ENCODE measurements around the gene HCST.
"Not testable (repeated sequence)": the region's sequence is repeated elsewhere in the genome, so short reads cannot be mapped to it uniquely, and the experiment has no call there.

Gene HCST

GRCh38 chr19:35908010-35908441, 5.7 kb downstream of the HCST start, which contains the start of gene TYROBP:
Gene TYROBP, minus strand, starts transcription at chr19:35908295. Its CDS starts 67 bp downstream, at chr19:35908228.
- H3K4me1 ChIP-seq (ENCODE audit: control insufficient read depth in 1 of 2, insufficient read depth in 2 of 2, low read length in 2 of 2), result peaks cover 0 to 15% of the 10 kb centered on the region in 2 donors
- no peaks in the 10 kb centered on the region for H3K27me3 ChIP-seq (ENCODE audit: low read depth, low read length)
- H3K27ac ChIP-seq (ENCODE audit: low read length), result peak within 1 kb of the TSS; percentile 77
- no peaks in the 10 kb centered on the region for H3K9me3 ChIP-seq (ENCODE audit: control insufficient read depth in 1 of 2, low read length in 2 of 2)
- no peaks in the 10 kb centered on the region for H3K36me3 ChIP-seq (ENCODE audit: control insufficient read depth in 1 of 2, insufficient read depth in 2 of 2, low read length in 2 of 2)
- peak within 1 kb of the TSS; percentile 40 to 48 for H3K4me3 ChIP-seq (ENCODE audit: low read depth in 1 of 2, low read length in 2 of 2)

GRCh38 chr19:35908973-35909683, 6.8 kb downstream of the HCST start:
- Histone ChIP-seq H3K27ac (ENCODE audit: low read length) (peak overlapping the region; percentile 77), H3K4me1 (ENCODE audit: control insufficient read depth in 1 of 2, insufficient read depth in 2 of 2, low read length in 2 of 2) (peaks cover 0 to 7% of the 10 kb centered on the region in 2 donors), H3K4me3 (ENCODE audit: low read depth in 1 of 2, low read length in 2 of 2) (no peak overlapping the region), H3K9me3 (ENCODE audit: control insufficient read depth in 1 of 2, low read length in 2 of 2) (no peaks in the 10 kb centered on the region), H3K36me3 (ENCODE audit: control insufficient read depth in 1 of 2, insufficient read depth in 2 of 2, low read length in 2 of 2) (no peaks in the 10 kb centered on the region), H3K27me3 (ENCODE audit: low read depth, low read length) (no peaks in the 10 kb centered on the region)

GRCh38 chr19:35909684-35910035, 7.3 kb downstream of the HCST start:
- Histone ChIP-seq H3K27ac (ENCODE audit: low read length) (peak overlapping the region; percentile 60), H3K4me3 (ENCODE audit: low read depth in 1 of 2, low read length in 2 of 2) (no peak overlapping the region), H3K4me1 (ENCODE audit: control insufficient read depth in 1 of 2, insufficient read depth in 2 of 2, low read length in 2 of 2) (peaks cover 0 to 7% of the 10 kb centered on the region in 2 donors), H3K9me3 (ENCODE audit: control insufficient read depth in 1 of 2, low read length in 2 of 2) (no peaks in the 10 kb centered on the region), H3K36me3 (ENCODE audit: control insufficient read depth in 1 of 2, insufficient read depth in 2 of 2, low read length in 2 of 2) (no peaks in the 10 kb centered on the region), H3K27me3 (ENCODE audit: low read depth, low read length) (no peaks in the 10 kb centered on the region)

- not testable (repeated sequence) for H3K27me3 ChIP-seq (ENCODE audit: low read depth, low read length); H3K4me1 ChIP-seq (ENCODE audit: control insufficient read depth in 1 of 2, insufficient read depth in 2 of 2, low read length in 2 of 2); H3K27ac ChIP-seq (ENCODE audit: low read length); H3K4me3 ChIP-seq (ENCODE audit: low read depth in 1 of 2, low read length in 2 of 2); H3K9me3 ChIP-seq (ENCODE audit: control insufficient read depth in 1 of 2, low read length in 2 of 2); H3K36me3 ChIP-seq (ENCODE audit: control insufficient read depth in 1 of 2, insufficient read depth in 2 of 2, low read length in 2 of 2)
Measured at GRCh38 chr19:35910355-35910754, 8.0 kb downstream of the HCST start.

- no peak overlapping the region for H3K27ac ChIP-seq (ENCODE audit: low read length)
- no peaks in the 10 kb centered on the region for H3K36me3 ChIP-seq (ENCODE audit: control insufficient read depth in 1 of 2, insufficient read depth in 2 of 2, low read length in 2 of 2)
- H3K9me3 ChIP-seq (ENCODE audit: control insufficient read depth in 1 of 2, low read length in 2 of 2), result no peaks in the 10 kb centered on the region
- H3K4me1 ChIP-seq (ENCODE audit: control insufficient read depth in 1 of 2, insufficient read depth in 2 of 2, low read length in 2 of 2), result peaks cover 0 to 7% of the 10 kb centered on the region in 2 donors
- H3K4me3 ChIP-seq (ENCODE audit: low read depth in 1 of 2, low read length in 2 of 2), result no peak overlapping the region
- H3K27me3 ChIP-seq (ENCODE audit: low read depth, low read length), result no peaks in the 10 kb centered on the region
Measured at GRCh38 chr19:35911173-35911572, 8.8 kb downstream of the HCST start.

GRCh38 chr19:35911790-35912189, 9.5 kb downstream of the HCST start:
- Histone ChIP-seq H3K27ac (ENCODE audit: low read length) (no peak overlapping the region), H3K9me3 (ENCODE audit: control insufficient read depth in 1 of 2, low read length in 2 of 2) (no peaks in the 10 kb centered on the region), H3K36me3 (ENCODE audit: control insufficient read depth in 1 of 2, insufficient read depth in 2 of 2, low read length in 2 of 2) (no peaks in the 10 kb centered on the region), H3K27me3 (ENCODE audit: low read depth, low read length) (no peaks in the 10 kb centered on the region), H3K4me3 (ENCODE audit: low read depth in 1 of 2, low read length in 2 of 2) (no peak overlapping the region), H3K4me1 (ENCODE audit: control insufficient read depth in 1 of 2, insufficient read depth in 2 of 2, low read length in 2 of 2) (peaks cover 0 to 3% of the 10 kb centered on the region in 2 donors)

- H3K4me3 ChIP-seq (ENCODE audit: low read depth in 1 of 2, low read length in 2 of 2), result no peak overlapping the region
- H3K27ac ChIP-seq (ENCODE audit: low read length), result no peak overlapping the region
- H3K4me1 ChIP-seq (ENCODE audit: control insufficient read depth in 1 of 2, insufficient read depth in 2 of 2, low read length in 2 of 2), result no peaks in the 10 kb centered on the region
- H3K9me3 ChIP-seq (ENCODE audit: control insufficient read depth in 1 of 2, low read length in 2 of 2), result no peaks in the 10 kb centered on the region
- H3K36me3 ChIP-seq (ENCODE audit: control insufficient read depth in 1 of 2, insufficient read depth in 2 of 2, low read length in 2 of 2), result no peaks in the 10 kb centered on the region
- H3K27me3 ChIP-seq (ENCODE audit: low read depth, low read length), result no peaks in the 10 kb centered on the region
Measured at GRCh38 chr19:35913589-35913988, 11.3 kb downstream of the HCST start.

- H3K9me3 ChIP-seq (ENCODE audit: control insufficient read depth in 1 of 2, low read length in 2 of 2), result no peaks in the 10 kb centered on the region
- H3K4me1 ChIP-seq (ENCODE audit: control insufficient read depth in 1 of 2, insufficient read depth in 2 of 2, low read length in 2 of 2), result no peaks in the 10 kb centered on the region
- no peak overlapping the region for H3K27ac ChIP-seq (ENCODE audit: low read length)
- H3K27me3 ChIP-seq (ENCODE audit: low read depth, low read length), result no peaks in the 10 kb centered on the region
- no peaks in the 10 kb centered on the region for H3K36me3 ChIP-seq (ENCODE audit: control insufficient read depth in 1 of 2, insufficient read depth in 2 of 2, low read length in 2 of 2)
- H3K4me3 ChIP-seq (ENCODE audit: low read depth in 1 of 2, low read length in 2 of 2), result no peak overlapping the region
Measured at GRCh38 chr19:35915443-35915842, 13.1 kb downstream of the HCST start.

- H3K36me3 ChIP-seq (ENCODE audit: control insufficient read depth in 1 of 2, insufficient read depth in 2 of 2, low read length in 2 of 2), result no peaks in the 10 kb centered on the region
- no peak overlapping the region for H3K4me3 ChIP-seq (ENCODE audit: low read depth in 1 of 2, low read length in 2 of 2)
- no peak overlapping the region for H3K27ac ChIP-seq (ENCODE audit: low read length)
Measured at GRCh38 chr19:35919306-35919705, 17.0 kb downstream of the HCST start.

GRCh38 chr19:35921012-35921411, 18.7 kb downstream of the HCST start:
- peaks cover 0 to 8% of the 10 kb centered on the region in 2 donors for H3K9me3 ChIP-seq (ENCODE audit: control insufficient read depth in 1 of 2, low read length in 2 of 2)
- no peaks in the 10 kb centered on the region for H3K27me3 ChIP-seq (ENCODE audit: low read depth, low read length)
- H3K4me3 ChIP-seq (ENCODE audit: low read depth in 1 of 2, low read length in 2 of 2), result no peak overlapping the region
- H3K4me1 ChIP-seq (ENCODE audit: control insufficient read depth in 1 of 2, insufficient read depth in 2 of 2, low read length in 2 of 2), result no peaks in the 10 kb centered on the region
- no peak overlapping the region for H3K27ac ChIP-seq (ENCODE audit: low read length)
- no peaks in the 10 kb centered on the region for H3K36me3 ChIP-seq (ENCODE audit: control insufficient read depth in 1 of 2, insufficient read depth in 2 of 2, low read length in 2 of 2)

More at GRCh38 chr19:35919306-35919705, 17.0 kb downstream of the HCST start:
- no peaks in the 10 kb centered on the region for H3K9me3 ChIP-seq (ENCODE audit: control insufficient read depth in 1 of 2, low read length in 2 of 2)
- no peaks in the 10 kb centered on the region for H3K4me1 ChIP-seq (ENCODE audit: control insufficient read depth in 1 of 2, insufficient read depth in 2 of 2, low read length in 2 of 2)
- H3K27me3 ChIP-seq (ENCODE audit: low read depth, low read length), result no peaks in the 10 kb centered on the region

- no peaks in the 10 kb centered on the region for H3K27me3 ChIP-seq (ENCODE audit: low read depth, low read length)
- H3K36me3 ChIP-seq (ENCODE audit: control insufficient read depth in 1 of 2, insufficient read depth in 2 of 2, low read length in 2 of 2), result no peaks in the 10 kb centered on the region
- H3K4me1 ChIP-seq (ENCODE audit: control insufficient read depth in 1 of 2, insufficient read depth in 2 of 2, low read length in 2 of 2), result no peaks in the 10 kb centered on the region
- H3K27ac ChIP-seq (ENCODE audit: low read length), result no peak overlapping the region
- H3K9me3 ChIP-seq (ENCODE audit: control insufficient read depth in 1 of 2, low read length in 2 of 2), result peaks cover 0 to 8% of the 10 kb centered on the region in 2 donors
- no peak overlapping the region for H3K4me3 ChIP-seq (ENCODE audit: low read depth in 1 of 2, low read length in 2 of 2)
Measured at GRCh38 chr19:35925501-35925900, 23.2 kb downstream of the HCST start.

- Histone ChIP-seq H3K27me3 (ENCODE audit: low read depth, low read length) (no peaks in the 10 kb centered on the region), H3K4me1 (ENCODE audit: control insufficient read depth in 1 of 2, insufficient read depth in 2 of 2, low read length in 2 of 2) (peaks cover 5 to 9% of the 10 kb centered on the region in 2 donors), H3K27ac (ENCODE audit: low read length) (no peak overlapping the region), H3K9me3 (ENCODE audit: control insufficient read depth in 1 of 2, low read length in 2 of 2) (peaks cover 0 to 8% of the 10 kb centered on the region in 2 donors), H3K36me3 (ENCODE audit: control insufficient read depth in 1 of 2, insufficient read depth in 2 of 2, low read length in 2 of 2) (no peaks in the 10 kb centered on the region), H3K4me3 (ENCODE audit: low read depth in 1 of 2, low read length in 2 of 2) (no peak overlapping the region)
Measured at GRCh38 chr19:35928507-35928906, 26.2 kb downstream of the HCST start.

Measured in muscle layer of duodenum (tissue), 2 donors.